ENCODE data around the gene HTRA3.
A peak's percentile ranks its signal among the peaks of the same experiment; 100 is the strongest.

The HTRA3 gene

GRCh38 chr4:8282742-8283141 lies 13.2 kb downstream of the HTRA3 start:
- DNase-seq: no peak

GRCh38 chr4:8283161-8283560 lies 13.6 kb downstream of the HTRA3 start:
- peak; percentile 23 for DNase-seq

GRCh38 chr4:8283631-8284121 lies 14.1 kb downstream of the HTRA3 start:
- DNase-seq: no peak

- no peak for DNase-seq
These were observed 14.8 kb downstream of the HTRA3 start for GRCh38 chr4:8284391-8284790.

- DNase-seq: no peak
These were observed 15.8 kb downstream of the HTRA3 start for GRCh38 chr4:8285143-8285975.

GRCh38 chr4:8285976-8286718 lies 16.6 kb downstream of the HTRA3 start:
- DNase-seq: no peak

- DNase-seq: no peak
These were observed 17.3 kb downstream of the HTRA3 start for GRCh38 chr4:8286719-8287342.

- DNase-seq: no peak
These were observed 18.1 kb downstream of the HTRA3 start for GRCh38 chr4:8287343-8288280.

GRCh38 chr4:8289151-8289750 lies 19.7 kb downstream of the HTRA3 start:
- DNase-seq: no peak

GRCh38 chr4:8289956-8290700 lies 20.6 kb downstream of the HTRA3 start:
- no peak for DNase-seq

GRCh38 chr4:8290701-8290970 lies 21.1 kb downstream of the HTRA3 start:
- DNase-seq: no peak

- DNase-seq: no peak
These were observed 21.6 kb downstream of the HTRA3 start for GRCh38 chr4:8291036-8291682.

GRCh38 chr4:8291701-8292477 lies 22.3 kb downstream of the HTRA3 start:
- no peak for DNase-seq

GRCh38 chr4:8292478-8293107 lies 23.0 kb downstream of the HTRA3 start:
- no peak for DNase-seq

- no peak for DNase-seq
These were observed 23.8 kb downstream of the HTRA3 start for GRCh38 chr4:8293131-8293975.

- DNase-seq: no peak
These were observed 24.5 kb downstream of the HTRA3 start for GRCh38 chr4:8294036-8294435.

GRCh38 chr4:8294775-8295174 lies 25.2 kb downstream of the HTRA3 start:
- no peak for DNase-seq

GRCh38 chr4:8295471-8295870 lies 25.9 kb downstream of the HTRA3 start:
- DNase-seq: no peak

- DNase-seq: no peak
These were observed 26.9 kb downstream of the HTRA3 start for GRCh38 chr4:8296491-8296890.
